Measurements from ENCODE around the gene TNRC6C. TPM values are rescaled to one million over a fixed set of nuclear protein-coding genes. Genes with fewer than 3 reads are reported as not detected.
A peak's percentile ranks its signal among the peaks of the same experiment; 100 is the strongest.
"Not testable (repeated sequence)": the region's sequence is repeated elsewhere in the genome, so short reads cannot be mapped to it uniquely, and the experiment has no call there.

TNRC6C gene
- total RNA-seq, 1 donor: 11.6 TPM

DNA sequence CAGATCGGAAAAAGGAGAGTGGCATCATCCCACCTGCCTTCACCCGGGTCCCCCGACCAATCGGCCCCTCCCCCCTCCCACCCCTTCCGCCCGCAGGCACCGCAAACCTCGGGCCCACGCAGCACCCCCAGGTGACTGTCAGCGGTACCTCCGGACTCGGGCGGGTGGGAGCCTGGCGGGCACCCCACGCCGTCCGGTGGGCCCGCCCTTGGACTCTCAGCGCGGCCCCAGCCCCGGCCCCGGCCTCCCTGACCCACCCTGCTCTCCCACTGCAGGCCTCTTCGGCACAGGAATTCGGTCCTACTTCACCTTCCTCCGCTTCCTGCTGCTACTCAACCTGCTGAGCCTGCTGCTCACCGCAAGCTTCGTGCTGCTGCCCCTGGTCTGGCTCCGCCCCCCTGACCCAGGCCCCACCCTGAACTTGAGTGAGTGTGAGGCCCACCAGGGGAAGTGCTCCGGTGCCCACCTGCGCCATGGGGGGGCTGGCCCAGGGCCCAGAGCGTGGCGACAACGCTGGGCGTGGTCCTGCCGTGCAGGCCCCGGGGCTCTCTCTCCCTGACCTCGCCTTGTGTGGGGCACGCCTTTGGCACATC, 173.7 kb downstream of the TNRC6C start:
- peak in 2 of 3 donors; percentile 81 to 88 for DNase-seq (ENCODE audit: low read depth in 2 of 3, low spot score in 2 of 3)

DNA sequence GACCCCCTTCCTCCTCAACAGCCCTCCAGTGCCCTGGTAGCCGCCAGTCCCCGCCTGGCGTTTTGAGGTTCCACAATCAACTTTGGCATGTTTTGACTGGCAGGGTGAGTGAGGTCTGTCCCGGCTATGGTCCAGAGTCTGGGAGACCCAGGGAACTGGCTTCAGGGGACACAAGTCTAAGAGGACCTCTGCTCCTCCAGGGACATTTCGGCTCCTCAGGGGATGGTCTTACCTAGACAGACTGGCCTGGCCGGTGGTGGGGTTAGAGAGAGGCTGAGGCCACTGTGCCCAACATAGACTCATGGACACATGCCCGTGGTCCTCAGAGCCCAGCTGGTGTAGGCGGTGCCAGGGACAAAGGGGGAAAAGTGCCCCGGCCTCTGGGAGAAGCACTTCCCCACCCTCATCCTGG, 174.3 kb downstream of the TNRC6C start:
- no peak for DNase-seq (ENCODE audit: low read depth in 2 of 3, low spot score in 2 of 3)

DNA sequence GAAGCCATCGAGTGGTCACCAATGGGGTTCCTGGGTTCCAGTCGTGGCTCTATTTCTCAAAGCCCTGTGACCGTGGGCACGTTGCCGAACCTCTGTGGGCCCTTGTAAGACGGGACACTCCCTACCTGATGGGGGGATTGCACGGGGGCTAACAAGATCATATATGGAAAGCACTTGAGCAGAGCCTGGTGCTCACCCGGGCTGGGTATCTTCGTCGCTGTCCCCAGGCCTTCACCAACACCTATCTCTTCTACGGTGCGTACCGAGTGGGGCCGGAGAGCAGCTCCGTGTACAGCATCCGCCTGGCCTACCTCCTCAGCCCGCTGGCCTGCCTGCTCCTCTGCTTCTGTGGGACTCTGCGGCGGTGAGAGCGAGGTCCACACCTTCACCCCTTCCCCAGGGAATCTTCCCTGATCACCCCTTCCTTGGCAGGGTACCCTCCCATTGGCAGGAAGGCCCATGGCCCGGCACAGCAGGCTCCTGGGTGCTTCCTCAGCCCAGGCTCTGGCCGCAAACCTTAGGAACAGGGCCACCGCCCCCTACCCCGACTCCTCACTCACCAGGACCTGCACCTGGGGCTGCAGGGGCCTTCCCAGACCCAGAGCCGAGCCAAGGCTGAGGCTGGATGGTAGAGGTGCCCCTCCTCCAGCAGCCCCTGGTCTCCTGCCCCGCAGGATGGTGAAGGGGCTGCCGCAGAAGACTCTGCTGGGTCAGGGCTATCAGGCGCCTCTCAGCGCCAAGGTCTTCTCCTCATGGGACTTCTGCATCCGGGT, 174.9 kb downstream of the TNRC6C start:
- DNase-seq (ENCODE audit: low read depth in 2 of 3, low spot score in 2 of 3): no peak

DNA sequence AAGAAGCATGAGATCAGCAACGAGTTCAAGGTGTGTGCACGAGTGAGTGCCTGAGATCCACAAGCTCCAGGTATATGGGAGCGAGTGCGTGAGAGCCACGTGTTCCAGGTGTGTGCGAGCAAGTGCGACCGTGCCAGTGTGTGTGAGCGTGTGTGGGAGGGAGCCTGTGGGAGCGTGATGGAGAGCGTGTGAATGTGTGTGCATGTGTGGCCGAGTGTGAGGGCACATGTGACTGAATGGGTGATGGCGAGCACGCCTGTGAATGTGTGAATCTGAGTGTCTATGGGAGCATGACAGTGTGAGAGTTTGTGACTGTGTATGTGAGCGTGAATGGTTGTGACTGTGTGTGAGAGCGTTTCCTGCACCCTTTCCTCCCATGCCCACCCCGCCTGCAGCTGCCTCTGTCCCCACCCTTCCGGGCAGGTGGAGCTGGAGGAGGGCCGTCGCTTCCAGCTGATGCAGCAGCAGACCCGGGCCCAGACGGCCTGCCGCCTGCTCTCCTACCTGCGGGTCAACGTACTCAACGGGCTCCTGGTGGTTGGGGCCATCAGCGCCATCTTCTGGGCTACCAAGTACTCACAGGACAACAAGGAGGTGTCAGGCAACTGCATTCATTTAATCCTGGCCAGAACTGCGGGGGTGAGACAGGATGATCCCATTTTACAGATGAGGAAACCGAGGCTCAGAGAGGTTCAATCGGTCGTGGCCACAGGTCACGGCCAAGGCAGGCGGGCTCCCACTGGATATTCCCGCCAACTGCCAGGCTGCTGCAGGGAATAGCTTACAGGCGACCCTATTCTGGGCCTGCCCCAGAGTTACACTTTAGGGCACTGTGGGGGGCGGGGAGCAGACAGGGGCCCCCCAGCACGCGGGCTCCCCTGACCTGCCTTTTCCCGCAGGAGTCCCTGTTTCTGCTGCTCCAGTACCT, 175.7 kb downstream of the TNRC6C start:
- peak in 2 of 3 donors; percentile 81 to 88 for DNase-seq (ENCODE audit: low read depth in 2 of 3, low spot score in 2 of 3)

DNA sequence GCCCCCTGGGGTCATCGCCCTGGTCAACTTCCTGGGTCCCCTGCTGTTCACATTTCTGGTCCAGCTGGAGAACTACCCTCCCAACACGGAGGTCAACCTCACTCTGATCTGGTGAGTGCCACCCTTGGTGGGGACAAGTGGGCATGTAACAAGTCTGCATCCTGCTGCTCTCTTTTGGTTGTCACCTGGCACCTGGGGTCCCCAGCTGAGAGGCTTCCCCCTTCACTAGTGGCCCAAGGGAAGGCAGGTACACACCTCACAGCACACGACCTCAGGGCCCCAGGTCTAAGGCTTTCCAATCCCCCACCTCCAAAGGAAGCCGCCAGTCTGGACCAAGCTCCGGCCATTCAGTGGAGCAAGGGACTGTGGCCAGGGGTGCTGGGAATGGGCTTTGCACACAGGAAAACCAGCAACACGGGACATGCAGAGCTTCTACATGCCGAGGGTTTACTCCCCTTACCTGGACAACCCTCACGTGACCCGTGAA, 176.4 kb downstream of the TNRC6C start:
- no peak for DNase-seq (ENCODE audit: low read depth in 2 of 3, low spot score in 2 of 3)

DNA sequence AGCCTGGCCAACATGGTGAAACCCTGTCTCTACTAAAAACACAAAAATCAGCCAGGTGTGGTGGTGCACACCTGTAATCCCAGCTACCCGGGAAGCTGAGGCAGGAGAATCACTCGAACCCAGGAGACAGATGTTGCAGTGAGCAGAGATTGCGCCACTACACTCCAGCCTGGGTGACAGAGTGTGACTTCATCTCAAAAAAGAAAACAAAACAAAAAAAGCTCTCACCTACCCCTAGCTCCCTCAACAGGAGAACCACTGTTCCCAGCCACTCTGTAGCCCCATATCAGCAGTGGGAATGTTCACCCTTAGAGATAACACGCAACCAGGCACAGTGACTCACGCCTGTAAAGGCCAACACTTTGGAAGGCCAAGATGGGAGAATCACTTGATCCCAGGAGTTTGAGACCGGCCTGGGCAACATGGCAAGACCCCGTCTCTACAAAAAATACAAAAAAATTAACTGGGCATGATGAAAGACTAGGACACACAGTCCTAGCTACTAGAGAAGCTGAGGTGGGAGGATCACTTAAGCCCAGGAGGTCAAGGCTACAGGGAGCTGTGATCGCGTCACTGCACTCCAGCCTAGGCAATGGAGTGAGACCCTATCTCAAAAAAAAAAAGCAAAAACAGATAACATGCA, 177.5 kb downstream of the TNRC6C start:
- no peak for DNase-seq (ENCODE audit: low read depth in 2 of 3, low spot score in 2 of 3)

DNA sequence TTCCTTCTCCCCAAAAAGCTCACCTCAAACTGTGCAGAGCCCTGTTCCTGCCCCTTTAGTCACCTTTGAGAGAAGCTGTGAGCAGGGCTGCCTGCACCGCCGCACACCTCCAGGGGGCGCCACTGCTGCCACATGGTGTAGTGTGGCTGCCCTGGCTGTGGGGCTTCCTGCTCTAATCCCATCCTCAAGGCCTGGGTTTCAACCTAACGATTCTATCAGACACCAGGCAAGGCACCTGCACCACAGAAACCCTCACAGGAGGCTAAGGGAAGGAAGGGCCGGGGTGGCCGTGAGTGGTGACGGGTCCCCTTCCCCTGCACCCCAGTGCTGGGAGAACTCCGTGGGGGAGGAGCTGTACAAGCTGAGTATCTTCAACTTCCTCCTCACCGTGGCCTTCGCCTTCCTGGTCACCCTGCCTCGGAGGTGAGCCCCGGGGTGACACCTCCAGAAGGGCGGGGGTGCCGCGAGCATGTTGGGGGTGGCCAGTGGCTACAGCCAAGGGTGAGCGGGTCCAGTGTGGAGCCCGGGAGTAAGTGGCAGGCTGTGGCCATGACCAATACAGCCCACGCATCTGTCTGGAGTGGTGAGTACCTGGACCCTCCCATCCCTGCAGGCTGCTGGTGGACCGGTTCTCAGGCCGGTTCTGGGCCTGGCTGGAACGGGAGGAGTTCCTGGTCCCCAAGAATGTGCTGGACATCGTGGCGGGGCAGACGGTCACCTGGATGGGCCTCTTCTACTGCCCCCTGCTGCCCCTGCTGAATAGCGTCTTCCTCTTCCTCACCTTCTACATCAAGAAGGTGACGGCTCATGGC, 179.1 kb downstream of the TNRC6C start:
- DNase-seq (ENCODE audit: low read depth in 2 of 3, low spot score in 2 of 3): no peak

DNA sequence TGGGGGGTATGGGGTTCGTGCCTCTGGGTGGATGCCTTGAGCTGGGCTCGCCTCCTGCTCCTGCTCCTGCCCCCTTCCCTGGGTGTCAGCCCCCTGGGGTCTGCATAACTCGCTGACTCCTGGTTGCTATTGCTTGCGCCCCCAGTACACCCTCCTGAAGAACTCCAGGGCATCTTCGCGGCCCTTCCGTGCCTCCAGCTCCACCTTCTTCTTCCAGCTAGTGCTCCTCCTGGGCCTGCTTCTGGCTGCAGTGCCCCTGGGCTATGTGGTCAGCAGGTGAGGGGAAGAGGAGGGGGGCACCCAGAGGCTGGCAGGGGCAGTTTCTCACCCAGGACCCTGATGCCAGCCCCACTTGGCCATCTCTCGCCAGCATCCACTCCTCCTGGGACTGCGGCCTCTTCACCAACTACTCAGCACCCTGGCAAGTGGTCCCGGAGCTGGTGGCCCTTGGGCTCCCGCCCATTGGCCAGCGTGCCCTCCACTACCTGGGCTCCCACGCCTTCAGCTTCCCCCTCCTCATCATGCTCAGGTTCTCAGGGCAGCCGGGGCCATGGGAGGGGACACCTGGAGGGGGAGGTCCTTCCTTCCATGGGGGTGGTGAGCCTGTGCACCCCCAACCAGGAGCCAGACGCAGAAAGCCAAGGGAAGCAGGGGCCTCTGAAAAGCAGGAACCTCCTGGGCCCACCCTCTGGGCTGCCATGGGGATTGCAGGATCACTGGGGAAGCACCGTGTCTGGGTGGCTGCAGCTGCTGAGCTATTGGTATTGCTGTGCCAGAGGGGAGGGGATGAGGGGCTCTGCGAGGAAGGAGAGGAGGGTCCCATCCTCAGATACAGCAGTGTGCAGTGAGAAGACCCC, 179.9 kb downstream of the TNRC6C start:
- DNase-seq (ENCODE audit: low read depth in 2 of 3, low spot score in 2 of 3): no peak

- not testable (repeated sequence) for DNase-seq (ENCODE audit: low read depth in 2 of 3, low spot score in 2 of 3)
Measured at GRCh38 chr17:78139861-78140168, 181.3 kb downstream of the TNRC6C start.

DNA sequence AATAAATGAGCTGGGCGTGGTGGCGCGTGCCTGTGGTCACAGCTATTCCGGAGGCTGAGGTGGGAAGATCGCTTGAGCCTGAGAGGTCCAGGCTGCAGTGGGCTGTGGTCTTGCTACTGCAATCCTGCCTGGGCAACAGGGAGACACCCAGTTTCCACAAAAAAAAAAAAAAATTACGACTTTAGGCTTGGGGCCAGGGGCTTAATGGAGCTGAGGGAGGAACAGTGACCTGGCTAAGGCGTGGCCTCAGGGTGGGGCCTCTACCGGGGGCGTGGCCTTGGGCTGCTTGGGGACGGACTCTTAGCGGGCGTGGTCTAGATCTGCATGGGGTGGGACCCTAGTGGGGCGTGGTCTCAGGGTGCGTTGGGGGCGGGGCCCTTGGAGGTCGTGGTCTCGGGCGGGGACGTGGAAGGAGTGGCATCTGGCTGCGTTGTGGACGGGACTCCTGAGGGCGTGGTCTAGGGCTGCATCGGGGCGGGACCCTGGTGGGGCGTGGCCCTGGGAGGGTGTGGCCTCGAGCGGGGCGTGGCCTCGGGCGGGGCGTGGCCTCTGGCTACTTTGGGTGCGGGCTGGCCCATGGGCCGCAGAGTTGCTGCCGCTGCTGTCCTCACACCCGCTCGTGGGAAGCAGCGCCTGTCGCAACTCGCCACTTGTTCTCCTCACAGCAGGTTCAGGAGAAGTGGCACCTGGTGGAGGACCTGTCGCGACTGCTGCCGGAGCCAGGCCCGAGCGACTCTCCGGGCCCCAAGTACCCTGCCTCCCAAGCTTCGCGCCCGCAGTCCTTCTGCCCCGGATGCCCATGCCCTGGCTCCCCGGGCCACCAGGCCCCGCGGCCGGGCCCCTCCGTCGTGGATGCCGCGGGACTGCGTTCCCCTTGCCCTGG, 181.9 kb downstream of the TNRC6C start:
- DNase-seq (ENCODE audit: low read depth in 2 of 3, low spot score in 2 of 3): peak; percentile 85 to 98 (median 97)

DNA sequence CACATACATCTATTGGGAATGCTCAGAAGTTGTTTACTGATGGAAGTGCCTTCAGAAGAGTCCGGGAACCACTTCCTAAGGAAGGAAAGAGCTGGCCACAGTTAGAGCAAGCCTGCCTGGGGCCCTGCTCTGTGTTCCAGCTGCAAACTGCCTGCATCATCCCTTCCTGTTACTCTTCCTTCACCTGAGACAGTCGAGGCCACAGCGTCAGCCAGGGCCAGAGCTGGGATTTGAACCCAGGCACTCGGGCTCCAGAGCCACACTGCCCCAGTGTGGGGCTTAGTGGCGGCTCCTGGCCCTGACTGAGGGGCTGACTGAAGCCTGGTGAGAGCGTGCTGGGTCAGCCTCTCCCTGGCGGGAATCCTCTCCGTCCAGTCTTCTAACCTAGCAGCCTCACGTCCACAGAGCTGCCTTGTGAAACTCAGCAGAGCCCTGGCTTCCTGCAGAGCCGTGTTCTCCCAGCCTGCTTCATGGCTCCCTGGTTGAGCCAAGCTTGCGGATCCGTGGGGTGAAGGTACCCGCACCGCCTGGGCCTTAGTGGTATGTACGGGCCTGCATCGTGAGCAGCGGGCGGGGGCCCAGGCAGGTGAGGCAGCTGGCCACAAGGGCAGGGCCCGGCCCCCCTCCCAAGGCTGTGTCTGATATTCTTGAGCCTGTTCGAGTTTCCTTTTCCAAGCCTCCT, 183.1 kb downstream of the TNRC6C start:
- no peak for DNase-seq (ENCODE audit: low read depth in 2 of 3, low spot score in 2 of 3)

- no peak for DNase-seq (ENCODE audit: low read depth in 2 of 3, low spot score in 2 of 3)
Measured at GRCh38 chr17:78142119-78142861, 183.8 kb downstream of the TNRC6C start.

- DNase-seq (ENCODE audit: low read depth in 2 of 3, low spot score in 2 of 3): no peak
Measured at GRCh38 chr17:78143214-78144146, 185.0 kb downstream of the TNRC6C start.

- peak in 1 of 3 donors; percentile 61 for DNase-seq (ENCODE audit: low read depth in 2 of 3, low spot score in 2 of 3)
Measured at GRCh38 chr17:78144147-78144719, 185.7 kb downstream of the TNRC6C start.

Data from hematopoietic multipotent progenitor cell (in vitro differentiated cells).